Peyer's patch (tissue), 4 donors: ENCODE data around the gene MTFR1L.

Source experiments
- POLR2A ChIP-seq, 2 donors: fragments of 450-650 bp; IDR thresholded peaks; one replicate each; pipeline ENCODE4 v1.5.1; 2017; ENCODE audit warnings: antibody characterized with exemption in 2 of 2, mild to moderate bottlenecking in 2 of 2, moderate library complexity in 2 of 2
- TF ChIP-seq, protein P1 (sequence below), 6 experiments: fragments of 450-650 bp in 4 of 6; fragments of 200-600 bp in 2 of 6; sonication (generic) in 1 of 6; IDR thresholded peaks; one replicate each; pipeline ENCODE4 v1.5.1; 2017 to 2019; ENCODE audit warnings: antibody characterized with exemption in 6 of 6, mild to moderate bottlenecking in 3 of 6, moderate library complexity in 1 of 6

DNA sequence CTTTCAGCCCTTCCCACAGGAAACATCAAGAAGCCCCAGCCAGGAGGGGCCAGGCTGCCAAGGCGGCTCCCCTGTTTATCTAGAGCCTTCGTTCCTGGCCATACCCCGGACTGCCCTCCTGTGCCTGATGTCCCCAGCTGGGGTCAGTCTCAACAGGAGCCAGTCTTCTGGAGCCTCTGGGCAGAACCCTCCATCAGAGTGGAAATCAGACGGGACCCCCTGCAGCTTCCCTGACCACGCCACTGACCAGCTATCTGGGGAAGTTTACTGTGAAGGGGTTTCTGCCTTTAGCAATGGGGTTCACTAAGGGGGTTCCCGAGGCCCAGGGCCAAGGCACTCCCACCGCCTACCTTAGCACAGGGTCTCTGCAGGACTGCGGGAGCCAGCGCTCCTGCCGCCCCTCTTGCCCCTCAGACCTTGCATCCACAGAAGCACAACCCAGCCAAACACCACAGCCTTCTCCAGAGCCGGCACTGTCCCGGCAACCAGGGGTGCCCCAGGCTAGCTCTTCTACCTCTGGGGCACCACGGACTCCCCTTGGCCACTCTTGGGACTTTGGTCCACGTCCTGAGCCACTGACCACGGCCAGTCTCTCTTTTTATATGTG, 3.5 kb upstream of the MTFR1L start:
- TF ChIP-seq, protein P1, sequence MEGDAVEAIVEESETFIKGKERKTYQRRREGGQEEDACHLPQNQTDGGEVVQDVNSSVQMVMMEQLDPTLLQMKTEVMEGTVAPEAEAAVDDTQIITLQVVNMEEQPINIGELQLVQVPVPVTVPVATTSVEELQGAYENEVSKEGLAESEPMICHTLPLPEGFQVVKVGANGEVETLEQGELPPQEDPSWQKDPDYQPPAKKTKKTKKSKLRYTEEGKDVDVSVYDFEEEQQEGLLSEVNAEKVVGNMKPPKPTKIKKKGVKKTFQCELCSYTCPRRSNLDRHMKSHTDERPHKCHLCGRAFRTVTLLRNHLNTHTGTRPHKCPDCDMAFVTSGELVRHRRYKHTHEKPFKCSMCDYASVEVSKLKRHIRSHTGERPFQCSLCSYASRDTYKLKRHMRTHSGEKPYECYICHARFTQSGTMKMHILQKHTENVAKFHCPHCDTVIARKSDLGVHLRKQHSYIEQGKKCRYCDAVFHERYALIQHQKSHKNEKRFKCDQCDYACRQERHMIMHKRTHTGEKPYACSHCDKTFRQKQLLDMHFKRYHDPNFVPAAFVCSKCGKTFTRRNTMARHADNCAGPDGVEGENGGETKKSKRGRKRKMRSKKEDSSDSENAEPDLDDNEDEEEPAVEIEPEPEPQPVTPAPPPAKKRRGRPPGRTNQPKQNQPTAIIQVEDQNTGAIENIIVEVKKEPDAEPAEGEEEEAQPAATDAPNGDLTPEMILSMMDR (IDR thresholded peaks at IDR 0.05): no peak
- TF ChIP-seq POLR2A (IDR thresholded peaks at IDR 0.05): no peak
